ENCODE measurements around the gene PLEKHA7.

Gene PLEKHA7

GRCh38 chr11:16833026-16833425 is 181.2 kb downstream of the PLEKHA7 start:
- no peak for TF ChIP-seq EZH2phosphoT487 (IDR thresholded peaks at IDR 0.05; ENCODE audit: borderline replicate concordance, low read length)
- TF ChIP-seq, protein P1, sequence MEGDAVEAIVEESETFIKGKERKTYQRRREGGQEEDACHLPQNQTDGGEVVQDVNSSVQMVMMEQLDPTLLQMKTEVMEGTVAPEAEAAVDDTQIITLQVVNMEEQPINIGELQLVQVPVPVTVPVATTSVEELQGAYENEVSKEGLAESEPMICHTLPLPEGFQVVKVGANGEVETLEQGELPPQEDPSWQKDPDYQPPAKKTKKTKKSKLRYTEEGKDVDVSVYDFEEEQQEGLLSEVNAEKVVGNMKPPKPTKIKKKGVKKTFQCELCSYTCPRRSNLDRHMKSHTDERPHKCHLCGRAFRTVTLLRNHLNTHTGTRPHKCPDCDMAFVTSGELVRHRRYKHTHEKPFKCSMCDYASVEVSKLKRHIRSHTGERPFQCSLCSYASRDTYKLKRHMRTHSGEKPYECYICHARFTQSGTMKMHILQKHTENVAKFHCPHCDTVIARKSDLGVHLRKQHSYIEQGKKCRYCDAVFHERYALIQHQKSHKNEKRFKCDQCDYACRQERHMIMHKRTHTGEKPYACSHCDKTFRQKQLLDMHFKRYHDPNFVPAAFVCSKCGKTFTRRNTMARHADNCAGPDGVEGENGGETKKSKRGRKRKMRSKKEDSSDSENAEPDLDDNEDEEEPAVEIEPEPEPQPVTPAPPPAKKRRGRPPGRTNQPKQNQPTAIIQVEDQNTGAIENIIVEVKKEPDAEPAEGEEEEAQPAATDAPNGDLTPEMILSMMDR (IDR thresholded peaks at IDR 0.05; ENCODE audit: low read depth, low read length, poor library complexity, severe bottlenecking): no peak
- Histone ChIP-seq H3F3A (ENCODE audit: control insufficient read depth, insufficient read depth) (no peaks in the 10 kb centered on the region), H3K9me3 (ENCODE audit: control insufficient read depth, insufficient read depth, low read length) (no peaks in the 10 kb centered on the region), H3K9me2 (replicated peaks; ENCODE audit: control insufficient read depth, low read length) (no peaks in the 10 kb centered on the region), H3K4me1 (ENCODE audit: control insufficient read depth, low read length) (no peaks in the 10 kb centered on the region), H3K4me2 (ENCODE audit: low read length) (no peak overlapping the region), H4K20me1 (ENCODE audit: control insufficient read depth, insufficient read depth, low read depth, low read length) (no peaks in the 10 kb centered on the region), H3K79me2 (ENCODE audit: control insufficient read depth, low read length) (no peaks in the 10 kb centered on the region), H3K27ac (ENCODE audit: low read depth, low read length) (no peak overlapping the region), H3K27me3 (ENCODE audit: control insufficient read depth, low read length) (no peaks in the 10 kb centered on the region; the same call in 1 of the 2 replicates), H3K4me3 (ENCODE audit: low read length) (no peak overlapping the region), H3K36me3 (ENCODE audit: control insufficient read depth, low read length) (no peaks in the 10 kb centered on the region)

GRCh38 chr11:16832193-16832539 is 182.0 kb downstream of the PLEKHA7 start:
- no peak for TF ChIP-seq EZH2phosphoT487 (IDR thresholded peaks at IDR 0.05; ENCODE audit: borderline replicate concordance, low read length)
- TF ChIP-seq, protein P1 (IDR thresholded peaks at IDR 0.05; ENCODE audit: low read depth, low read length, poor library complexity, severe bottlenecking): no peak

GRCh38 chr11:16831316-16832192 is 182.7 kb downstream of the PLEKHA7 start:
- H3K79me2 ChIP-seq (ENCODE audit: control insufficient read depth, low read length): no peaks in the 10 kb centered on the region
- no peaks in the 10 kb centered on the region for H3K4me1 ChIP-seq (ENCODE audit: control insufficient read depth, low read length)
- H3K27me3 ChIP-seq (ENCODE audit: control insufficient read depth, low read length): no peaks in the 10 kb centered on the region; the same call in 1 of the 2 replicates
- H3K36me3 ChIP-seq (ENCODE audit: control insufficient read depth, low read length): no peaks in the 10 kb centered on the region
- TF ChIP-seq EZH2phosphoT487 (IDR thresholded peaks at IDR 0.05; ENCODE audit: borderline replicate concordance, low read length): no peak
- TF ChIP-seq, protein P1 (IDR thresholded peaks at IDR 0.05; ENCODE audit: low read depth, low read length, poor library complexity, severe bottlenecking): no peak
- H3K27ac ChIP-seq (ENCODE audit: low read depth, low read length): no peak overlapping the region
- no peaks in the 10 kb centered on the region for H4K20me1 ChIP-seq (ENCODE audit: control insufficient read depth, insufficient read depth, low read depth, low read length)
- no peak overlapping the region for H3K4me3 ChIP-seq (ENCODE audit: low read length)
- no peak overlapping the region for H3K4me2 ChIP-seq (ENCODE audit: low read length)
- H3K9me3 ChIP-seq (ENCODE audit: control insufficient read depth, insufficient read depth, low read length): no peaks in the 10 kb centered on the region
- H3F3A ChIP-seq (ENCODE audit: control insufficient read depth, insufficient read depth): no peaks in the 10 kb centered on the region
- no peaks in the 10 kb centered on the region for H3K9me2 ChIP-seq (replicated peaks; ENCODE audit: control insufficient read depth, low read length)

More at GRCh38 chr11:16832193-16832539, 182.0 kb downstream of the PLEKHA7 start:
- Histone ChIP-seq H3K27ac (ENCODE audit: low read depth, low read length) (no peak overlapping the region), H3K36me3 (ENCODE audit: control insufficient read depth, low read length) (no peaks in the 10 kb centered on the region), H3K79me2 (ENCODE audit: control insufficient read depth, low read length) (no peaks in the 10 kb centered on the region), H3K4me3 (ENCODE audit: low read length) (no peak overlapping the region), H3F3A (ENCODE audit: control insufficient read depth, insufficient read depth) (no peaks in the 10 kb centered on the region), H4K20me1 (ENCODE audit: control insufficient read depth, insufficient read depth, low read depth, low read length) (no peaks in the 10 kb centered on the region), H3K27me3 (ENCODE audit: control insufficient read depth, low read length) (no peaks in the 10 kb centered on the region; the same call in 1 of the 2 replicates), H3K9me3 (ENCODE audit: control insufficient read depth, insufficient read depth, low read length) (no peaks in the 10 kb centered on the region), H3K4me2 (ENCODE audit: low read length) (no peak overlapping the region), H3K4me1 (ENCODE audit: control insufficient read depth, low read length) (no peaks in the 10 kb centered on the region), H3K9me2 (replicated peaks; ENCODE audit: control insufficient read depth, low read length) (no peaks in the 10 kb centered on the region)

Measured in DOHH2 (cell line).